Stomach (tissue), 4 donors: ENCODE data around the gene AREL1.

Source experiments
- CTCF ChIP-seq, 7 experiments: fragments of 450-650 bp in 4 of 7; fragments of 200-600 bp in 3 of 7; sonication (generic) in 3 of 7; IDR thresholded peaks; one replicate each; pipeline ENCODE4 v1.5.1; 2016 to 2019; ENCODE audit warnings: antibody characterized with exemption in 7 of 7, control low read depth in 2 of 7, mild to moderate bottlenecking in 1 of 7
- POLR2A ChIP-seq, 4 donors: fragments of 450-650 bp; IDR thresholded peaks; one replicate each; pipeline ENCODE4 v1.6.1; 2016; ENCODE audit warnings: antibody characterized with exemption in 4 of 4, control low read depth in 2 of 4, mild to moderate bottlenecking in 1 of 4, moderate library complexity in 1 of 4

DNA sequence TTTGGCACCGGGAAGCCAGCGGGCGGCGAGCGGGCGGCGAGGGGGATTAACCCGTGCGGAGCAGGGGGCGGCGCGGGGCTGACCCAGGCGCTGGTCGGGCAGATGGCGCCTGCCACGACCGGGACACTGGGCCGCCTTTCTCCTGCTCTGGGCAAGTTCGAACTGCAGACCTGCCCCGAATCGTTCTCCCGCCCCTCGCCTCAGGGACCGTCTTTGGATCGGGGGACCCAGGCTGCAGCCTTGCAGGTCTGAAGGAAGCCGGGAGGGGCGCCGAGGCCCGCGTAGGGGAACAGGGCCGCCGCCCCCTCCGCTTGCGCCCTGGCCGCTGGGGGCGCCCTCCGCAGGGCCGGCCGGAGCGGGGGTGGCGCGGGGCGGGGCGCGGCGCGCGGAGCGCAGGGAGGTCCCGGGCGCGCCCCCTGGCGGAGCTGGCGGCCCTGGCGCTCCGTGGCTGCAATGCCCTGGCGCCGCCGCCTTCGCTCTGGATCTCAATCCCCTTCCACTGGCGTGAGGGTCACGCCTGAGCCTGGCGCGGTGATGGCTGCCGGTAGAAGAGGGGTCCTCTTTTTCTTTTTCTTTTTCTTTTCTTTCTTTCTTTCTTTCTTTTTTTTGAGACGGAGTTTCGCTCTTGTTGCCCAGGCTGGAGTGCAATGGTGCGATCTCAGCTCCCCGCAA lies 100.4 kb downstream of the AREL1 start:
- TF ChIP-seq CTCF (IDR thresholded peaks at IDR 0.05) (peak in 5 of 7 experiments; percentile 6 to 89 (median 54)), POLR2A (IDR thresholded peaks at IDR 0.05) (no peak)
